Gastrocnemius medialis (tissue), 4 donors: ENCODE measurements around the gene GMEB2.

Experiments
- CTCF ChIP-seq, 5 experiments: fragments of 450-650 bp in 3 of 5; fragments of 200-600 bp in 2 of 5; sonication (generic) in 2 of 5; IDR thresholded peaks in 4 of 5; conservative IDR thresholded peaks in 1 of 5; 1 replicate in 4 of 5; 2 replicates in 1 of 5; pipeline ENCODE4 v1.5.1; 2016 to 2019; ENCODE audit warnings: antibody characterized with exemption in 5 of 5, mild to moderate bottlenecking in 3 of 5, moderate library complexity in 3 of 5
- POLR2A ChIP-seq, 2 donors: fragments of 450-650 bp; IDR thresholded peaks; one replicate each; pipeline ENCODE4 v1.6.1; 2017; ENCODE audit warnings: antibody characterized with exemption in 2 of 2, mild to moderate bottlenecking in 2 of 2, moderate library complexity in 2 of 2

GRCh38 chr20:63626424-63627128 lies at the start of gene GMEB2:
- no peak for TF ChIP-seq CTCF (IDR thresholded peaks at IDR 0.05 in 4 of 5, conservative IDR thresholded peaks at IDR 0.05 in 1 of 5)
- peak; percentile 74 to 82 for TF ChIP-seq POLR2A (IDR thresholded peaks at IDR 0.05)
